A549 (cell line): Measurements from ENCODE around the gene MCM5. TPM values are rescaled to one million over a fixed set of nuclear protein-coding genes. Genes with fewer than 3 reads are reported as not detected.
"Not testable (repeated sequence)": the region's sequence is repeated elsewhere in the genome, so short reads cannot be mapped to it uniquely, and the experiment has no call there.

Experiments
- ATAC-seq, 2 experiments: fragments of 200-7000 bp in 1 of 2; fragments of >200 bp in 1 of 2; cut with Nextera tagmentation in 1 of 2; cut with Tn5 transposase in 1 of 2; 3 replicates each; pipeline versions ENCODE4 v1.8.0 to v1.9.1; 2018 to 2020; ENCODE audit warnings: mild to moderate bottlenecking in 1 of 2, moderate library complexity in 1 of 2
- CTCF ChIA-PET: fragments of 300-600 bp; sonication (Branson Sonifier 250); formaldehyde crosslinking; extraction: SDS; loops from one replicate; lab custom pipeline; 2021; ENCODE audit warnings: antibody characterized with exemption, inconsistent platforms; lab: Yijun Ruan, JAX
- POLR2A ChIA-PET: fragments of 350-600 bp; formaldehyde crosslinking; extraction: SDS; loops from one replicate; lab custom pipeline; 2021; ENCODE audit warnings: antibody characterized with exemption, inconsistent platforms; lab: Yijun Ruan, JAX
- DNase-seq, 2 experiments: peaks; one replicate each; pipeline versions ENCODE4 v3.0.0 to v3.0.0-alpha.2; 2011 to 2016; ENCODE audit warnings: low read depth in 1 of 2, low spot score in 1 of 2
- FAIRE-seq: peaks from 2 replicates; lab custom pipeline; 2011; peaks lifted over from hg19 to GRCh38; lab: Jason Lieb, UNC
- H3K27ac ChIP-seq, 2 experiments: fragments of >200 bp; sonication (Bioruptor Twin); formaldehyde crosslinking; 3 replicates each; pipeline ENCODE4 v1.5.1; 2016 to 2017
- H3K4me1 ChIP-seq: fragments of >200 bp; sonication (Bioruptor Twin); formaldehyde crosslinking; 3 replicates; pipeline ENCODE4 v1.6.1; 2016
- H3K4me2 ChIP-seq: fragments of >200 bp; sonication (Bioruptor Twin); formaldehyde crosslinking; 3 replicates; pipeline ENCODE4 v1.6.1; 2016
- H3K4me3 ChIP-seq: fragments of >200 bp; sonication (Bioruptor Twin); formaldehyde crosslinking; 3 replicates; pipeline ENCODE4 v1.5.1; 2016
- H3K9me3 ChIP-seq: fragments of >200 bp; sonication (Bioruptor Twin); formaldehyde crosslinking; 3 replicates; pipeline ENCODE4 v1.6.1; 2016
- BCL3 ChIP-seq: fragments of >200 bp; sonication (Bioruptor Twin); formaldehyde crosslinking; IDR thresholded peaks from 3 replicates; pipeline ENCODE4 v1.6.1; 2016
- BHLHE40 ChIP-seq: IDR thresholded peaks from 2 replicates; pipeline ENCODE4 v1.6.1; 2012; ENCODE audit warnings: low read depth, low read length, inconsistent platforms
- CBX2 ChIP-seq: fragments of 200-600 bp; sonication (generic); IDR thresholded peaks from 2 replicates; pipeline ENCODE4 v1.6.1; 2016; ENCODE audit warnings: low read depth, mild to moderate bottlenecking, borderline replicate concordance
- CBX8 ChIP-seq: fragments of 200-600 bp; sonication (generic); IDR thresholded peaks from 2 replicates; pipeline ENCODE4 v1.6.1; 2016
- EHF ChIP-seq: fragments of 250-450 bp; sonication (Bioruptor Pico); IDR thresholded peaks from 2 replicates; pipeline ENCODE4 v1.5.0; 2020; ENCODE audit warnings: mild to moderate bottlenecking
- FOSB ChIP-seq: fragments of 250-450 bp; sonication (Bioruptor Pico); IDR thresholded peaks from 2 replicates; pipeline ENCODE4 v1.5.0; 2020; ENCODE audit warnings: mild to moderate bottlenecking, moderate library complexity
- HES2 ChIP-seq: fragments of >200 bp; sonication (Bioruptor Twin); formaldehyde crosslinking; IDR thresholded peaks from 2 replicates; pipeline ENCODE4 v1.6.1; 2016
- HOXA7 ChIP-seq: fragments of 250-450 bp; sonication (Bioruptor Pico); IDR thresholded peaks from 2 replicates; pipeline ENCODE4 v1.5.0; 2020; ENCODE audit warnings: mild to moderate bottlenecking, moderate library complexity
- JUN ChIP-seq, 2 experiments: fragments of >200 bp; sonication (Bioruptor Twin); formaldehyde crosslinking; IDR thresholded peaks; 2 replicates in 1 of 2; 3 replicates in 1 of 2; pipeline ENCODE4 v1.6.1; 2016 to 2017
- KDM5A ChIP-seq: fragments of 200-600 bp; sonication (generic); IDR thresholded peaks from 2 replicates; pipeline ENCODE4 v1.6.1; 2016; ENCODE audit warnings: antibody characterized with exemption, mild to moderate bottlenecking
- MAFK ChIP-seq: fragments of 450-650 bp; IDR thresholded peaks from 2 replicates; pipeline ENCODE4 v1.6.1; 2014; ENCODE audit not compliant: partially characterized antibody
- MAX ChIP-seq: IDR thresholded peaks from 2 replicates; pipeline ENCODE4 v1.6.1; 2012
- NFE2L2 ChIP-seq: fragments of 150-350 bp; conservative IDR thresholded peaks from 2 replicates; pipeline ENCODE4 v1.6.1; 2014; ENCODE audit warnings: low read length
- NPAS2 ChIP-seq: fragments of 250-450 bp; sonication (Bioruptor Pico); IDR thresholded peaks from 2 replicates; pipeline ENCODE4 v1.8.0; 2022; ENCODE audit warnings: mild to moderate bottlenecking, moderate library complexity, borderline replicate concordance
- NR3C1 ChIP-seq: fragments of >200 bp; sonication (Bioruptor Twin); formaldehyde crosslinking; IDR thresholded peaks from 3 replicates; pipeline ENCODE4 v1.6.1; 2017
- PBX3 ChIP-seq: IDR thresholded peaks from 2 replicates; pipeline ENCODE4 v1.6.1; 2012
- POLR2AphosphoS2 ChIP-seq: conservative IDR thresholded peaks from 2 replicates; pipeline ENCODE4 v1.6.1; 2012; ENCODE audit warnings: low read length, improper control_type of control experiment, inconsistent platforms
- RCOR1 ChIP-seq: fragments of 150-350 bp; IDR thresholded peaks from 2 replicates; pipeline ENCODE4 v1.6.1; 2014; ENCODE audit warnings: antibody characterized with exemption, low read length, low read depth
- RNF2 ChIP-seq: fragments of 200-600 bp; sonication (generic); IDR thresholded peaks from 2 replicates; pipeline ENCODE4 v1.6.1; 2016; ENCODE audit warnings: low read depth, mild to moderate bottlenecking, antibody characterized with exemption, moderate library complexity, borderline replicate concordance
- SREBF2 ChIP-seq: fragments of 450-650 bp; IDR thresholded peaks from 2 replicates; pipeline ENCODE4 v1.6.1; 2014; ENCODE audit warnings: mild to moderate bottlenecking, moderate library complexity
- TP53 ChIP-seq: fragments of 250-450 bp; sonication (Bioruptor Pico); IDR thresholded peaks from 2 replicates; pipeline ENCODE4 v1.5.0; 2021; ENCODE audit warnings: mild to moderate bottlenecking, moderate library complexity
- USF2 ChIP-seq: fragments of 450-650 bp; IDR thresholded peaks from 2 replicates; pipeline ENCODE4 v1.6.1; 2014; ENCODE audit warnings: antibody characterized with exemption
- ZC3H11A ChIP-seq: fragments of 450-650 bp; IDR thresholded peaks from 2 replicates; pipeline ENCODE4 v1.6.1; 2014; ENCODE audit warnings: antibody characterized with exemption, mild to moderate bottlenecking
- WGBS: methylation state at CpG from one replicate; pipeline ENCODE4 v1.1.6; 2017; ENCODE audit errors: missing lambda C conversion rate; 5-methylcytosine and 5-hydroxymethylcytosine counted together
- polyA plus RNA-seq, 4 experiments: library from polyadenylated mRNA; depleted of rRNA in 3 of 4; stranded (reverse); fragments of >200 nt; fragmentation: RNase III in 1 of 4; extraction: RNeasy Plus Mini Kit Qiagen cat#74134 plus additional on column Dnase treatment in 1 of 4; gene quantifications; 2 replicates in 3 of 4; 3 replicates in 1 of 4; pipeline ENCODE4 v1.2.3, GENCODE V29; 2011 to 2017

The MCM5 gene
- polyA plus RNA-seq, 2 of the 4 experiments (the other 2 are of a cell fraction): 50.2 to 94.4 TPM

- TF ChIP-seq BCL3 (no peak), NR3C1 (no peak), RCOR1 (no peak), ZC3H11A (no peak), MAX (no peak)
These were observed 59.5 kb downstream of the MCM5 start (continued) for GRCh38 chr22:35459423-35459894.

GRCh38 chr22:35459976-35460375, 60.0 kb downstream of the MCM5 start:
- H3K9me3 ChIP-seq, H3K27ac ChIP-seq, H3K4me2 ChIP-seq, FAIRE-seq, H3K4me3 ChIP-seq, POLR2A ChIA-PET, CTCF ChIA-PET, ATAC-seq, DNase-seq, H3K4me1 ChIP-seq: not testable (repeated sequence)
- WGBS: 90% methylated on average over 8 of the region's 10 CpGs

- Histone ChIP-seq H3K9me3 (no peaks in the 10 kb centered on the region), H3K27ac (no peak overlapping the region), H3K4me2 (no peak overlapping the region), H3K4me3 (no peak overlapping the region), H3K4me1 (no peaks in the 10 kb centered on the region)
- CTCF ChIA-PET: interaction anchor here (1.3 kb wide), 1 partner anchor 122 kb away, joined by 3 read pairs; no protein-coding TSS in a partner anchor
- WGBS: 84% methylated on average over 8 of the region's 8 CpGs
- FAIRE-seq: no peak
- no peak for TF ChIP-seq NFE2L2
- no peak for TF ChIP-seq CBX8
- TF ChIP-seq RNF2: no peak
- TF ChIP-seq USF2: no peak
- no peak for TF ChIP-seq JUN (IDR thresholded peaks at IDR 0.05)
- TF ChIP-seq KDM5A: no peak
- TF ChIP-seq HES2: no peak
- TF ChIP-seq BHLHE40: no peak
- DNase-seq: no peak
- ATAC-seq: no peak
- POLR2A ChIA-PET: no interaction called here
These were observed 60.7 kb downstream of the MCM5 start for GRCh38 chr22:35460688-35461087.

- Histone ChIP-seq H3K27ac (no peak overlapping the region), H3K9me3 (no peaks in the 10 kb centered on the region), H3K4me2 (no peak overlapping the region), H3K4me3 (no peak overlapping the region), H3K4me1 (no peaks in the 10 kb centered on the region)
- ChIA-PET CTCF (interaction anchor here (0.7 kb wide), 1 partner anchor 50 kb away, joined by 4 read pairs; no protein-coding TSS in a partner anchor), POLR2A (no interaction called here)
- 83% methylated on average over 9 of the region's 9 CpGs for WGBS
- DNase-seq: no peak
- ATAC-seq: no peak
- TF ChIP-seq EHF (CRISPR knock-in tag) (no peak), CBX8 (no peak), BHLHE40 (no peak), POLR2AphosphoS2 (no peak), HOXA7 (CRISPR knock-in tag) (no peak), FOSB (no peak), SREBF2 (no peak), NPAS2 (no peak), TP53 (CRISPR knock-in tag) (no peak), NR3C1 (no peak), PBX3 (no peak), HES2 (no peak), JUN (IDR thresholded peaks at IDR 0.05) (no peak), CBX2 (no peak), MAFK (no peak), USF2 (no peak)
- no peak for FAIRE-seq
These were observed 62.7 kb downstream of the MCM5 start for GRCh38 chr22:35462498-35463230.
